Hepatocyte (in vitro differentiated cells): ENCODE results near the gene GTPBP8.

Source experiments
- EZH2 ChIP-seq: fragments of 200-600 bp; sonication (generic); IDR thresholded peaks from 2 replicates; pipeline ENCODE4 v1.6.1; 2016; ENCODE audit warnings: antibody characterized with exemption, mild to moderate bottlenecking, borderline replicate concordance
- TF ChIP-seq, protein P1 (sequence below): fragments of 200-600 bp; sonication (generic); IDR thresholded peaks from 2 replicates; pipeline ENCODE4 v1.5.1; 2016; ENCODE audit warnings: antibody characterized with exemption, mild to moderate bottlenecking; ENCODE audit not compliant: poor library complexity

DNA sequence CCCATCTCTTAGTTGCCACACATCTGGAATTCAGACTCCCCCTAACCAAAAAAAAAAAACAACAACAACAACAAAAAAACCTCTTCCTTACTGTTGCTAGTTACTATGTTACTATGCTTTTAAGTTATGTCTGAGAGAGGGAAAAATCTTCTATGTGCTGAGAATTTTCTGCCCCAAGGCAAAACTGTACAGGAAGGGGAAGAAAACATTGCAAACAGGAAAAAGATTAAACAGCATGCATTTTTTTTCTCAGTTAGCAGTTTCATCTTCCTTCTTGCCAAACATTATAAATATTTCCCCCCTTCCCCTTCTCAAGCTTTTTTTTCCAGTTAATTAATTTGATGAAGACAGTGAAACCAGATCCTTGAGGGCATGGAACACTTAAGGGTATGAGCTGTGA, 14.8 kb upstream of the GTPBP8 start:
- TF ChIP-seq, protein P1, sequence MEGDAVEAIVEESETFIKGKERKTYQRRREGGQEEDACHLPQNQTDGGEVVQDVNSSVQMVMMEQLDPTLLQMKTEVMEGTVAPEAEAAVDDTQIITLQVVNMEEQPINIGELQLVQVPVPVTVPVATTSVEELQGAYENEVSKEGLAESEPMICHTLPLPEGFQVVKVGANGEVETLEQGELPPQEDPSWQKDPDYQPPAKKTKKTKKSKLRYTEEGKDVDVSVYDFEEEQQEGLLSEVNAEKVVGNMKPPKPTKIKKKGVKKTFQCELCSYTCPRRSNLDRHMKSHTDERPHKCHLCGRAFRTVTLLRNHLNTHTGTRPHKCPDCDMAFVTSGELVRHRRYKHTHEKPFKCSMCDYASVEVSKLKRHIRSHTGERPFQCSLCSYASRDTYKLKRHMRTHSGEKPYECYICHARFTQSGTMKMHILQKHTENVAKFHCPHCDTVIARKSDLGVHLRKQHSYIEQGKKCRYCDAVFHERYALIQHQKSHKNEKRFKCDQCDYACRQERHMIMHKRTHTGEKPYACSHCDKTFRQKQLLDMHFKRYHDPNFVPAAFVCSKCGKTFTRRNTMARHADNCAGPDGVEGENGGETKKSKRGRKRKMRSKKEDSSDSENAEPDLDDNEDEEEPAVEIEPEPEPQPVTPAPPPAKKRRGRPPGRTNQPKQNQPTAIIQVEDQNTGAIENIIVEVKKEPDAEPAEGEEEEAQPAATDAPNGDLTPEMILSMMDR: no peak
- no peak for TF ChIP-seq EZH2
